HCEC 1CT (cell line): ENCODE measurements around the gene ZNF816.
A peak's percentile ranks its signal among the peaks of the same experiment; 100 is the strongest.
"Not testable (repeated sequence)": the region's sequence is repeated elsewhere in the genome, so short reads cannot be mapped to it uniquely, and the experiment has no call there.

Experiments
- DNase-seq: peaks from one replicate; pipeline ENCODE4 v3.0.0-alpha.2; 2017

ZNF816 gene

GRCh38 chr19:52962394-52963246, at the start of gene ZNF816:
Gene ZNF816, minus strand, starts transcription at chr19:52962881. Its CDS starts 6,792 bp downstream, at chr19:52956089.
- DNase-seq: peak; percentile 94

GRCh38 chr19:53012006-53012405, 49.3 kb upstream of the ZNF816 start:
- DNase-seq: no peak

GRCh38 chr19:53010494-53010893, 47.8 kb upstream of the ZNF816 start:
- DNase-seq: no peak

- DNase-seq: no peak
Measured at GRCh38 chr19:53008061-53008778, 45.5 kb upstream of the ZNF816 start.

- DNase-seq: no peak
Measured at GRCh38 chr19:53007606-53008005, 44.9 kb upstream of the ZNF816 start.

GRCh38 chr19:53007200-53007599, 44.5 kb upstream of the ZNF816 start:
- DNase-seq: no peak

GRCh38 chr19:53004242-53004641, 41.6 kb upstream of the ZNF816 start:
- no peak for DNase-seq

- DNase-seq: no peak
Measured at GRCh38 chr19:53002479-53002878, 39.8 kb upstream of the ZNF816 start.

- DNase-seq: no peak
Measured at GRCh38 chr19:52997975-52998374, 35.3 kb upstream of the ZNF816 start.

GRCh38 chr19:52995711-52996110, 33.0 kb upstream of the ZNF816 start:
- DNase-seq: no peak

- DNase-seq: peak; percentile 50
Measured at GRCh38 chr19:52993342-52994178, 30.9 kb upstream of the ZNF816 start.

- DNase-seq: no peak
Measured at GRCh38 chr19:52992109-52993004, 29.7 kb upstream of the ZNF816 start.

- DNase-seq: peak; percentile 69
Measured at GRCh38 chr19:52991484-52991883, 28.8 kb upstream of the ZNF816 start.

GRCh38 chr19:52990759-52991418, 28.2 kb upstream of the ZNF816 start:
- DNase-seq: no peak

GRCh38 chr19:52988506-52988905, 25.8 kb upstream of the ZNF816 start:
- DNase-seq: no peak

- DNase-seq: no peak
Measured at GRCh38 chr19:52987221-52987620, 24.5 kb upstream of the ZNF816 start.

GRCh38 chr19:52983167-52983566, 20.5 kb upstream of the ZNF816 start:
- DNase-seq: not testable (repeated sequence)

- DNase-seq: no peak
Measured at GRCh38 chr19:52981329-52981728, 18.6 kb upstream of the ZNF816 start.

GRCh38 chr19:52967772-52968171, 5.1 kb upstream of the ZNF816 start:
- DNase-seq: no peak

- DNase-seq: peak; percentile 7
Measured at GRCh38 chr19:52963247-52963618, 552 bp upstream of the ZNF816 start.

- no peak for DNase-seq
Measured at GRCh38 chr19:52961981-52962380, 700 bp downstream of the ZNF816 start.
